NCI-H1092 treated with DMSO at 0.1 percent for 48 hours (cell line): Measurements from ENCODE around the gene LRRC36.

Experiments used
- DNase-seq: peaks from one replicate; lab custom pipeline; 2025; lab: John Stamatoyannopoulos, UW

The LRRC36 gene

DNA sequence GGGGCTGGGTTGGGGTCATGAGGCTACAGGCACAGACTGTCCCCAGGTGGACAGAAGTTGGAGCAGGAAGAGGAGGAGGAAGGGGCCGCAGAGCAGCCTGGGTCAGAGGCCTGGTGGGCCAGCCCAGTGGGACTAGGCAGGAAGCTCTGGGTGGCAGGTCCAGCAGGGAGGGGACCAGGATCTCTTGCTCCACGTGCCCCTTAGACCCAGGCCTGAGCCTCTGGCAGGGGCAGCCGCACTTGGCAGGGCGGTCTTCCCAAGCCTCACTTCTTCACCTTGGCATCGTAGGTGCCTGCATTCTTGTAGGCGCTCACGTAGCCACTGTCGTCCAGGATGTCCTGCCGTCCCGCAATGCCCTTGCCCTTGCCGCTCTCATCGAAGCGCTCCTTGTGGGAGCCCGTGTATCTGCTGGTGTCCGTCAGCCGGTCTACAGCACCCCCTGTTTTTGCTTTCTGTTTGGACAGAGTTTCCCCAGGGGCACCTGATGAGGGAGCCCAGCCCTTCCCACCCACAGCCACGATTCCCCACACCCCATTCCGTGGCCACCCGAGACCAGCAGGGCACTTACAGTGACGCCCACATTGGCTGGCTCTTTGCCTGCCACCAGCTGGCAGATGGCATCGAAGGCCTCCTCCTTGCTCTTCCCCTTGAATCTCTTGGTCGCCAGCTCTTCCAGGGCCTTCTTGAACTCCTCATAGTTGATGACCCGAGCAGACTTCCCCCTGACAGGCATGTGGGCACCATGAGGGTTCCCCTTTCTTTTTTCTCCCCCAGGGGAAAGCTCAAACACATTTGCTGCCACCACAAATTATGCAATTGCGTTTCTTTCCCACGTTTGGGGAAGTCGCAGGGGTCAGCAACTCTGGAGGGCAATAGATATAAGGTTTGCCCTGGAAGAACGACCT lies 63.5 kb downstream of the LRRC36 start:
- no peak for DNase-seq

DNA sequence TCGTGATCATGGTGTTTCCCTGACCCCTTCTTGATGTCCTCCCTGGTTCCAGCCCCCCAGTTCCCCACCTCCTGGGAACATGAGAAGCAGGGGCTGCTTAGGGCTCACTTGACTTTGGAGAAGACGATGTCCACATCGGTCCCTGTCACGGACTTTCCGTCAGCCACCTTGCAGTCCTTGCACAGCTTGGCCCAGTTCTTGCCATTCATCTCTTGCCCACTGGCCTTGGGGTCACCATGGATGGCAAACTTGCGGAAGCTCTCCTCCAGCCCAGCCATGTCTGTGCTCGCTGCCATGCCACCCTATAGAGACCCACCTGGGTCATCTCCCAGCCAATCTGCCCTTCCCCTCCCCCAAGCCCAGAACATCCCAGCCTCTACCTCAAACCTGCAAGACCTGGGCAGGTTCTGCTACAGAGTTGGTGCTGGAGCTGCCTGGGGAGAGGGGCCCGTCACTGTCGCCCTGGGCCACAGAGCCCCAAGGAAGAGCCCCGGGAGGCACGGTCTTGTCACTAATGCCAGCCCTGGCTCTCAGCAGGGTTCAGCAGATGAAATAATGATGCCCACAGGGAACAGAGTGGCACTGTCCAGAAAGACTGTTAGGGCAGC lies 64.3 kb downstream of the LRRC36 start:
- no peak for DNase-seq

DNA sequence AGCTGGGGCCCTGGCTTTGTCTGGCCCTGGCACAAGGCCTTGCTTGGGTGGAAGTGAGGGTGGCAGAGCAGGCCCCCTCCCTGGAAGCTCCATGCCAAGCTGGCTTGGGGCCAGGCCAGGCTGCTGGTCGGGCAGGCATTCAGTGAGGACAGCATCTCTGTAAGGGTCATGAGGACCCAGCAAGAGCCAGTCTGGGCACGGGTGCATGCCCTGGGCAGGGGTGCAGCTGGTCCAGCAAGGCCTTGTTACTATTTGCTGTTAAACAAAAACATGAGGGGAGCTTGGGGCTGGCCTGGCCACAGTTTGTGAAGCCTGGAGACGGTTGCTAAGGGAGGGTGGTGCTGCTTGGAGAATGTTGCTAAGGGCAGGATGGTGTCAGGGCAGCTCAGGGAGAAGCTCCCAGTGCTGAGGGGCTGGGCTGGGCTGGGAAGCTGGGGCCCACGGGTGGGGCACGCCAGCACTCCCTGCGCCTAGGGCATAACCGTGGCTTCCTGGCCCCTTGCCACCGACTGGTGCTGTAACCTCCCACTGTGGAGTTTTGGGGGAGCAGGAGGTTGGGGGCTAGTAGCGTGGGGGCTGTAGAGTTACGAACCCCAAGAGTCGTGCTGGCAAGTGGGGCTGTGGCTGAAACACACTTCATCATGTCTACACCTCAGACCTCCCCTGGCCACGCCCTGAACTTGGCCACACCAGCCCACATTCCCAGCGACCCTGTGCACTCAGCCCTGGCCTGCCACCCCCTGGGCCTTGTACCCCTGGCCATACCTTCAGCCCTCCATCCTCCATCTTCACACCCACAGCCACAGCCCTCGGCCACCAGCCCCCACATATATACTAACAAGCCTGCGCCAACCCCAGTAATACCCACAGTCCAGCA lies 65.0 kb downstream of the LRRC36 start:
- peak; percentile 60 for DNase-seq

DNA sequence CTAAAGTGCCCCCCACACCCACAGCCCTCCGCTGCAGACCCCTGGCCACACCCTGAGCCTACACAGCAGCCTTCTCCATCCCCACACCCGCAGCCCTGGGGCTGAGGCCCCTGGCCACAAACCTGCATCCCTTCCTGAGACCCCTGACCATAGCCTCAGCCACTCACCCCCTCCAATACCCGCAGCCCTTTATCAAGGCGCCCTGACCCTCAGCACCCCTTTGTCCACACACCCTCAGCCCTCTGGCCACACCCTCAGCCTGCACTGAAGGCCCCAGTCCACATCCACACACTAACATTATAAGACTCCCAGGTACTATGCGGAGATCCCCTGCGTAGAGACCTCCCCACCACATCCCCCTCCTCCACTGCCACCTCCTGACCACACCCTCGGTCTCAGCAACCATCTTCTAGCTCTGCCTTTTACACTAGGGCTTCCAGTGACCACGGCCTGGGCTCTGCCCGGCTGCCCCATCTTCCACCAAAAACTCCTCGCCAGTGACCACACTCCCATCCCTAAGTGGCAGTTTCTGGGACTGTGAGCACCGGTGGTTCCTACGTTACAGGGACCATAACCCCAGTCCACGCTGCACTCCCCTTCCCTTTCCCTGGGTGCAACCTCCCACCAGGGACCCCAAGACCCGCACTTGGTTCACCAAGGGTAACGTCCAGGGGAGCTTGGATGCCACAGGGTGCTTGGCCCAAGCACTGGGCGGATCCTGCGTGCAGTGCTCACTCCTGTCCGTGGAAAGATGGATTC lies 65.9 kb downstream of the LRRC36 start:
- DNase-seq: no peak

DNA sequence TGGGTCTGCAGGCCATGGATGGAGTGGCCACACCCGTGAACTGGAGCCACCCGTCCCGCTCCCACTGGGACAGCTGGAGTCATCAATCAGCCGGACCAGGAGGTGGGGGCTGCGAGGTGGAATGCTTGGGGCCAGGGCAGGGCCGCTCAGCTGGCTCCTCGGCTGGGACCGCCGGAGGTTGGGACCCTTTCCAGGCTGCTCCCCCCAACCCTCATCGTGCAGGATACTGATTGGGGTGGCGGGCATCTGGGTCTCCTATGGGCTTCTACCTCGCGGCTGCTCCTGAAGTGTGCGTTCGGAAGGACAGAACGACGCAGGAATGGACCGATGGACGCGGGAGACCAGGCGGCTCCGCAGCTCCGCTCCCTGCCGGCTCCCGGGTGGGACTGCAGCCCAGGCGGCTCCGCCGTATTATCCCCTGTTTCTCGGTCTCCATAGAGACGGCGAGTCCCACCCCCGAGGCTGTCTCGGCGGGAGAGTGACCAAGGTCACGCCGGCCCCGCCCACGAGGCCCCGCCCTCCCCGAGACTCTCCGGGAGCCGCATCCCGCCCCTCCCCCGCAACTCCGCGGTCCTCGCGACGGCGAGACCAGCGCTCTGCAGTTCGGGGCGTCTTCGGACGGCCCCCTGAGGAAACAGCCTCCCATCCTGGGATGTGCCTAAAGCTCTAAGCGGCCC lies 66.6 kb downstream of the LRRC36 start, which contains the start of gene TPPP3:
TSS of gene TPPP3 (minus strand) at position 388 of the 677 bp plus-strand sequence. CDS start 2,387 bp downstream, outside the sequence.
- peak; percentile 83 for DNase-seq

DNA sequence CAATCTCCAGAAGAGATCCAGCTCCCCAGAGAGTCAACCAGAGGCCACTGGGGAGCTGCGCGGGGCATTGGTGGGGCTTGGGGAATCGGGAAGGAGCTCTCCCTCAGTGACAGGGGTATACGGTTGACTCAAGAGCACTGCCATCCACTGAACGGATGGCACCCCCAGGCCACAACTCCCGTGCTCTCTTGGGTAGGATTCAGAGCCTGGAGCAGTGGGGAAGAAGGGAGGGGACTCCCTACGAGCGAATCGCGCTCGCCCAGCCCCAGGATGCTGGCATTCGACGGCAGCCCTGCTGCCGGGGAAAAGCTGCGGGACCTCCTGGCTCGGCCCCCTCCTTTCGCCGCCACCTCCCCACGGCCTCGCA lies 67.2 kb downstream of the LRRC36 start:
- DNase-seq: peak; percentile 60

DNA sequence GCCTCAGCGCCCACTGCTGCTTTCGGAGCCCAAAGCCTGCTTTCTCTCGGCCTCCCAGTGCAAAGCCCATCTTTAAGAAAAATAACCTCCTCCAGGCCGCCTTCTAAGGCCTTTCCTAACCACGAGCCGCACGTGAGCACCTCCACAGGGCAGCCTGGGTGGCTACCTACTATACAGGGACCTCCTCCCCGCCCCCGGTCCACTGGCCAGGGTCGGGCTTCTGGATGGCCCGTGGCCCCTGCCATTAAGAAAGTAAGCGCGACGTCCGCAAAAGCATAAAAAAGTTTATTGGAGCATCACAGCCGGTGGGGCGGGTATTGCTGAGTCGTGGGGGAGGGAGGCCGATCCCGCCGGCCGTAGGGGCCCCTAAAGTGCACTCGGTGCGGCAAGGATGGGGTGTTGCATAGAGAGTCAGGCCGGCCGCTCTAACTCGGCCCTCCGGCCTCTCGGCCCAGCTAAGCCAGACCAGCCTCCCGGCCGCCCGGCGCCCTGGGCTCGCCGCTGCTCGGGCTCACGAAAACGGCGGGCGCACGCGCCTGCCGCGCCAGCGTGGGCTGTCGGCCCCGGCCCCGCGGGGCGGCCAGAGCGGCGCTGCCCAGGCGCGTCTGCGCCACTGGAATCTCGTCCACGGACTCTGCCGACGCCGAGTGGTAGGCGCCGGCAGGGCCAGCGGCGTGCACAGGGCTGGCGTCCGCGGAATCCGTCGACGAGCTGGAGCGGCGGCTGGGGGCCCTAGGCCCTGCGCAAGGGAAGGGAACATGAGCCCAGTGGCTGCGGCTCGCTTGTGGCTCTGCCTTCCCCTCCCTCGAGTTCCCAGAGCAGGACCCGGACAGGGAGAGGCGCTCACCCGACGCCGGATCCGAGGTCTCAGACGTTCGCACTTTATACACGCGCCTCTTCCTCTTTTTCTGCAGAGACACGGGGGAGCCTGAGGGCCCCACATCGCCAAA lies 67.8 kb downstream of the LRRC36 start:
- DNase-seq: no peak

DNA sequence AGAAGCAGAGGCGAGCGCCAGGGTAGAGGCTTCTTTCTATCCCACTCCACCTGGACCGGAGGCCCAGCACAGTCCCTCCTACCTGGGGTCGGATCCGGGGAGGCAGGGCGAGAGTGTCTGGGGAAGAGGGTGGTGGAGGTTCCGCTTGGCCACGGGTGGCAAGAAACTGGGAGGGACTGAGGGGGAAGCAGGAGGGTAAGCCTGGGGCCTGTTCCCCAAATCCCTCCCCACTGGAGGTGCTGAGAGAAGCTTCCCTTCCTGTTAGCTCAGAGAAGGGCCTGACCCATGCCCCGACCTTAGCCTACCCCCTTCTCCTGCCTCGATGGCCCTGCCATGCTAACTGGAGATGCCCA lies 68.5 kb downstream of the LRRC36 start:
- no peak for DNase-seq

DNA sequence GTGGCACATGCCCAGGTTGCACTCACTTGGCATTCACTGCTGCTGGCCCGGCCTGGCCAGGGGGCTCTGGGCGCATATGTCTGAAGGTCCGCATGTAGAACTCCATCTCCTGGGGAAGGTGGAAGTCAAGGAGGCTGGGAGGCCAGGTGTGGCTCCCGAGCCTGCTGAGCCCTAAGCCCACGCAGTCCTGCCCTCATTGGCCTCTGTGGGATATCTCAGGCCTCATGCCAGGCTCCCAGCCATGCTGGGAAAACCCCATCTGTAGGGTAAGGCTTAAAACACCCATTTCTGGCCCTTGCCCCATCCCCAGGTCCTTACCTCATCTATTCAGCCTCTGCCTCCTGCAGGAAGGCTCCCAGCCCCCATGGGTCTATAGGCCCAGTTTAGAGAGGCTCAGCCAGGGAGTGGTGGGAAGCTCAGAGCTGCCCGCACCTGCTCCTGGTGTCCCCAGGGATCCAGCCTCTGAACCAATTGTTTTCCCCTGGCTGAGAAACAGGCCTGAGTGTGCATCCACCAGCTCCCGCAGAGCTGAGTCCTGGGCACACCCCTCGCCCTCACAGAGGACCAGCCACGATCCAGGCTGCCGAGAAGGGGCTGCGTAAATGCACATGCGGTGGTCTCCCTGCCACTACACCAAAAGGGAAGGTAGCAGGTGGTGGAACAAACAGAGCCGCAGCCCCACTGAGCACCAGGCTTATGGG lies 69.0 kb downstream of the LRRC36 start:
- peak; percentile 94 for DNase-seq

DNA sequence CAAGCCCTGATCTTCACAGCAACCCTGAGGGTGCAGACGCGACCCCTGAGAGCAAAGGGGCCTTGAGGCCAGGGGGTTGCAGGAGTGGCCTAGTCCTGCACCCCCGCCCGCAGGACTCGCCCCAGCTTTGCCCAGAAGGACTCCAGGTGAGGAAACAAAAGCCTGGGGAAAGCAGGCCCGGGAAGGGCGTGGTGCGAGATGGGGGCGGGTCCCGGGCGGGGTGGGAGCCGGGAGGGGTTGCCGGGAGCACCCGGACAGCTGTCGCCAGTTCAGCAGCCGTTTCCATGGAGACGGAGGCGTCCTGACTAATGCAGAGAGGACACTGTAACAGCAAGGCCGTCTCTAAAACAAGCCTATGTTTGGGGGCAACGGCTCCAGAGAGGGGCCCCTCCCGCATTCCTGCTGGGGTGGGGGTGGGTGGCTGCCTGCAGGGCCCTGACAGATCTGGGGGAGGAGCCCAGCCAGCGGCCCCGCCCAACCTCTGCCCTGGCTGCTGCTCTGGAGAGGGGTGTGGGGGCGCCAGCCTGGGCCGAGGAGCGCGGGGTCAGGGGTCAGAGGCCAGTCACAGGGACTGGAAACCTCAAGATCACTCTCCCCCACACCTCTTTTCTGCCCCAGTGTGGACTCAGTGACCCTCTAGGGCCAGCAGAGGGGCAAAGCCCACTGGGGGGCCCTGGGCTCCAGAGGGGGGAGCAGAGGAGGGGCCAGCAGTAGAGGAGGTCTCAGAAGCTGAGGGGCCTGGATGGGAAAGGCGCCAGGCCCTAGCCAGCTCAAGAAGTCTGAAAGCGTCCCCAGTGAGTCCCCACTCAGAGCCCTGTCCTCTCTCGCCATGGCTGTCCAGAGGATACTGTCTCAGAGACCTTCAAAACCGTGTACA lies 69.8 kb downstream of the LRRC36 start:
- peak; percentile 91 for DNase-seq

DNA sequence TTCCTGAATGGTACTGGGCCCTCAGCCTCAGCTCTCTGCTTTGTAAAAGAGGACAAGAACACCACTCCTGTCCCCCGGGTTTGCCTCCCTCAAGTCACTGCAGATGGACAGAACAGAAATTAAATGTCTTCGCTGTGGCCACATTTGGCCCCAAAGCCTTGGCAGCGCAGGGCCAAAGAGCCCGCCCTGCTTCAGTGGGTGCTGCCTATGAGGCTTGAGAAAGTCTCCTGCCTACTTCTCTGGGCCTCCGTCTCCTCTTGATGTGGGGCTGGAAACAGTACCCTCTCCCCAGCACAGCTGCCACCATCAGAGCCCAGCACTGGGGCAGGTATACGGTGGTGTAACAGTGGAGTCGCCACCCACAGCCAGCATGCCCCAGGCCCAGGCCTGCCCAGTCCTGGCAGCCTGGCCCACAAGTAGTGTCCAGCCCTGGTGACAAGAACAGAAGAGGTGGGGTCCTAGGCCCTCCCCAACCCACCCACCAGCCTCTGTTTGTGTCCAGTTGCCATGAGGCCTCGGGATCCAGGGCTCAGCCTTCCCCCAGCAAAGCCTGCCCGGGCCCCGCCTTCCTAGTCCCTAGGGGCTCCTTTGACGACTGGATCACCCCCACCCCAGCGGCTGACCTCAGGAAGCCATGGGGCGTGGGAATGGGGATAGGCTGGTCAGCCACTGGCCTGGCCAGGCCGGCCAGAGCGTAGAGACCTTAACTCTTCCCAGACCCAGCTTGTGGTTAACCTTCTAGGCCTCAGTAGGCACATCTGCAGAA lies 70.6 kb downstream of the LRRC36 start:
- no peak for DNase-seq

DNA sequence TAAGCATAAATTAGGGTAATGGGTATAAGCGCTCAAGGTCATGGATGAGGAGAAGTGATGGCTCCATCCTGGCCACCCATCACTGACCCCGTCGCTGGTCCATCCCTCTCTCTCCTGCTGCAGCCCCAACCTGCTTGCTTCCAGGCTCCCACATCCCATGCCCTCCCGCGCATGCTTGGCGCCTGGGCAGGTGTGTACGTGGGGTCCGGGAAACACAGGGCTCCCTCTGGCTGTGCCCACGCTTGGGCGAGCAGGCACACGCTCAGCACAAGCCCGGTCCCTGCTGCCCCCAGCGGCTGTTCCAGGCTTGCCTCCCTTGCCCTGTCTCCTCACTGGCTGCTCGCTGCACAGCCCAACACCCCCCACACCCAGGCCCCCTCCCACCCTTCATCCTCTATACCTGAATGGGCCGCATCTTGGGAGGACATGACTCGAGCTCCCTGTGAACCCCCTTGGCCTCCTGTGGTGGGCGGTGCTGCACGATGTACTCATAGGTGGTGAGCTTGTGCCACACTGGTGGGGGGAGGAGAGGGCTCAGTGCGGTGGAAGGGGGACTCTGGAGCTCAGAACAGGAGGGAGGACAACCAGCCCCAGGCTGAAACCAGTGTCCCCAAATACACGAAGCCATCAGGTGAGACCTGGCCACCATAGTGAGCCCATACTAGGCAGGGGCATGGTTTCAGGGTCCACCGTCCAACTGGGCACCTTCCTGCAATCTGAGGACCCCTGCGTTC lies 71.4 kb downstream of the LRRC36 start:
- DNase-seq: no peak

DNA sequence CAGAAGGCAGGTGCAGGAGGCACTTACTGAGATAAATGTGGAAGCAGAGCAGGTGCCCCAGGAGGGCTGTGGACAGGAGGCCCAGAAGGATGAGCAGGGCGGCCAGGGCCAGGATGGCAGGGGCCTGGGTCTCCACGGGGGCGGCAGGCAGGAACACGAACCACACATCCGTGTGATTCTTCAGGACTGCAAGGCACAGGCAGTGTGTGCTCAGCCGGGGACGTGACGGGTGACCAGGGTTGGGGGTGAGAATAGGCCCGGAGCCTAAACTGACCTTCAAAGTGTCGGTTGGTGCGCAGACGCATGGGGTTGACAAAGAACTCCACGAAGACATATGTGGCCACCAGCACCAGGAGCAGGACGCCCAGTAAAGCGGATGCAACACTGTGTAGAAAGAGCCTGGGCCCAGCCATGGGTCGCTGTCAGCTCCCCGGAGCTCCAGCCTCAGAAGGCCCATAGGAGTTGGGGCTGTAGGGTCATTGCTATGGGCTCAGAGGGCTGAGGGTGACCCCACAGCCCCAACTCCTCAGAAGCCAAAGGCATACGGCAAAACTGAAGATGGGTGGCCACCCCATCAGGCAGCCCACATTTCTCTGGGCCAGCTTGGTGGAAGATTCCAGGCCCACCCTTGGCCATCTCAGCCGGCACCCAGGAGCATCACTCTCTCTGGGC lies 72.1 kb downstream of the LRRC36 start:
- DNase-seq: no peak

DNA sequence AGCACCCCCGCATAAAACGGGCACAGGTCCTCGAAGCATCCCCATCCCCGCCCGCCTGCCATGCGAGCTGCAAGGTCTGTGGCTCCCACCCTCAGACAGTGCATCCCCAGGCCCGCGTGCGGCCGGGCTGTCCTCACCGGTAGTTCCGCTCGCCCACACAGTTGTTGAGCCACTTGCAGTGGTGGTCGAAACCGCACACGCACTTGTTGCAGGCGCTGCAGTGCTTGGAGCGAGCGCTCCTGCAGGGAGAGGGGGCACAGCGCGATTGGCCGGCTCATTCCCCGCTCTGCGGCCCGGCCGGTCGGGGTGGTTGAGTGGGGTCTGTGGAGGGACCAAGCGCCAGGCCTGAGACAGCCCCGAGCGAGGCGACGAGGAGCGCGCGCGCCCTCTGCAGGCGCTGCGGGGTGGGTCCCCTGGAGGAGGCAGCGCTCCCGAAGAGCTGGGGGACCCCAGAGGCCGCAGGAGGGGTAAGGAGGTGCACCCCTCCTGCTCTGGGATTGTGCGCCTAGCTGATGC lies 72.7 kb downstream of the LRRC36 start:
- DNase-seq: no peak

DNA sequence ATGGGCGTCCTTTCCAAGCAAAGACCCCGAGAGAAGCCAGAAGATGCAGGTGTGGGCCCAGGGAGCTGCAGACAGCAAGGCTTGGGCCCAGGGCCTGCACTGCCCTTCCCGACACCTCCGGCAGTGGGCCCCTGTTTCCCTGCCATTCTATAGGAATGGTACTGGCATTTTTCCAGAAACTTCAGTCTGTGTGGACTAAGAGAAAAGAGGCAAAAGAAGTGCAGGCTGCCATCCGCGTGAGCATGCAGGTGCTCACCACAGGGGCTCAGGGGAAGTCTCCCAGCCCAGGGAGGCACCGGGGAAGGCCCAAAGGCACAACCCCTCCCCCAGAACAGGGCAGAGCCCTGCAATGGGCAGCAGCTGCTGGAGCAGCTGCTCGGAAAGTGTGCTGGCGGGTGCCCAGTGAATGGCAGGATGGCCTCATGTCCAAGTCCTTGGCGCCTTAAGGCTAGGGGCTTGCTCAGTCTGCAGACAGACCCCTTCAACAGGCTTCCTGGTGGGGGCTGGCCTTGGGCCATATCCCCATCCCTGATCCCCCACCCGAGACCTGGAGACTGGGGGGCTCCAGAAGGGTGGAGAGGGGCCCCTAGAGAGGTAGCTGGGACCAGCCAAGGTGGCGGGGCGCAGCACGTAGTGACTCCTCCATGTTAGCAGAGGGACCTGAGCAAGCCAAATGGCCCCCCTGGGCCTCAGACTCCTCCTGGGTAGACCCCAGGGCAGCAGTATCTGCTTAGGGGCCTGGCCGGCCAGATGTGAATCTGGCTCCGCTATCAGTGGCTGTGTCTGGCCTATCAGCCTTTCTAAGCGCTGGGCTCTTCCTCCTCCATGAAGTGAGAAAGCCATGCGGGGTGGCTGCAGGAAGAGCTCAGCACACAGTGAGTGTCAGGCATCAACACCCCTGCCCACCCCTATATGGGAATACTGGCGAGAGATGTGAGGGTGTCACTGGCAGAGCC lies 73.4 kb downstream of the LRRC36 start:
- DNase-seq: peak; percentile 80
